ENCODE measurements around the gene RSL1D1. TPM values are rescaled to one million over a fixed set of nuclear protein-coding genes. Genes with fewer than 3 reads are reported as not detected.

Gene RSL1D1
- total RNA-seq, 3 donors from 2014 or later (not counting 1 experiment from before 2014, with no cell fraction given), result 66.3 to 102 (median 99.1) TPM

DNA sequence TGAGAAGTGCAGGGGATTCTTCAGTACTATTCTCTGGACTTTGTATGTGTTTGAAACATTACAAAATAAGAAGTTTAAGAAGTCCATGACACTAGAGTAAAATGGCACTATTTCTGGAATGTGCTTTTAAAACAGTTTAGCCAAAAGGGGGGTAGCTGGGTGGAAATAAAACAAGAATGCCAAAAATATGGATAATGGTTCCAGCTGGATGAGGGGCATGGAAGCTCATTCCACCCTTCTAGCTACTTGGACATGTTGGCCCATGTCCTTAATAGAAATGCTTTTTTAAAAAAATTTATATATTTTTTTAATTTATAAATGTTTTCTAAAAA, 67.3 kb downstream of the RSL1D1 start:
- ATAC-seq, result no peak
- Histone ChIP-seq H3K27ac (ENCODE audit: low read length) (peak overlapping the region; percentile 99), H3K27me3 (ENCODE audit: control insufficient read depth, insufficient read depth, low read length) (no peaks in the 10 kb centered on the region), H3K9me3 (ENCODE audit: control insufficient read depth, insufficient read depth, low read length) (no peaks in the 10 kb centered on the region), H3K4me1 (ENCODE audit: control insufficient read depth, insufficient read depth, low read length) (peaks cover 30% of the 10 kb centered on the region), H3K4me3 (ENCODE audit: low read length) (no peak overlapping the region), H3K36me3 (ENCODE audit: control insufficient read depth, insufficient read depth, low read length) (peaks cover 3% of the 10 kb centered on the region)
- peak overlapping the region; percentile 99 to 100 for H3K27ac Mint-ChIP-seq
- TF ChIP-seq, protein P1, sequence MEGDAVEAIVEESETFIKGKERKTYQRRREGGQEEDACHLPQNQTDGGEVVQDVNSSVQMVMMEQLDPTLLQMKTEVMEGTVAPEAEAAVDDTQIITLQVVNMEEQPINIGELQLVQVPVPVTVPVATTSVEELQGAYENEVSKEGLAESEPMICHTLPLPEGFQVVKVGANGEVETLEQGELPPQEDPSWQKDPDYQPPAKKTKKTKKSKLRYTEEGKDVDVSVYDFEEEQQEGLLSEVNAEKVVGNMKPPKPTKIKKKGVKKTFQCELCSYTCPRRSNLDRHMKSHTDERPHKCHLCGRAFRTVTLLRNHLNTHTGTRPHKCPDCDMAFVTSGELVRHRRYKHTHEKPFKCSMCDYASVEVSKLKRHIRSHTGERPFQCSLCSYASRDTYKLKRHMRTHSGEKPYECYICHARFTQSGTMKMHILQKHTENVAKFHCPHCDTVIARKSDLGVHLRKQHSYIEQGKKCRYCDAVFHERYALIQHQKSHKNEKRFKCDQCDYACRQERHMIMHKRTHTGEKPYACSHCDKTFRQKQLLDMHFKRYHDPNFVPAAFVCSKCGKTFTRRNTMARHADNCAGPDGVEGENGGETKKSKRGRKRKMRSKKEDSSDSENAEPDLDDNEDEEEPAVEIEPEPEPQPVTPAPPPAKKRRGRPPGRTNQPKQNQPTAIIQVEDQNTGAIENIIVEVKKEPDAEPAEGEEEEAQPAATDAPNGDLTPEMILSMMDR (IDR thresholded peaks at IDR 0.05), result no peak
- H3K36me3 Mint-ChIP-seq, result no peaks in the 10 kb centered on the region
- peak overlapping the region; percentile 89 for H3K4me3 Mint-ChIP-seq
- H3K4me1 Mint-ChIP-seq, result peaks cover 48 to 56% of the 10 kb centered on the region in 2 donors
- DNase-seq, result no peak
- H3K9me3 Mint-ChIP-seq, result no peaks in the 10 kb centered on the region
- H3K27me3 Mint-ChIP-seq (ENCODE audit: low read depth in 2 of 2), result no peaks in the 10 kb centered on the region
- intact Hi-C loops (cut with micrococcal nuclease), result loop anchor here (10.0 kb wide), 1 partner anchor 131 kb away; the partner anchor contains the start of gene GSPT1

Other genes with a start within 250 kb of the RSL1D1 start
- gene SNN, start 183.1 kb downstream of the RSL1D1 start, total RNA-seq, result 10 to 100 TPM in 2 of 3 donors, 1 to 10 TPM in 1; 5.3 to 20.0 (median 12.5) TPM
- gene TXNDC11, start 108.7 kb downstream of the RSL1D1 start, total RNA-seq, result 10 to 100 TPM; 63.4 to 99.2 (median 68.9) TPM
- 10 to 100 TPM; 80.6 to 91.8 (median 84.6) TPM for gene ZC3H7A, start 54.3 kb downstream of the RSL1D1 start, total RNA-seq
- 10 to 100 TPM; 51.4 to 77.8 (median 60.8) TPM for gene GSPT1, start 64.4 kb upstream of the RSL1D1 start, total RNA-seq
- gene NPIPB2, start 90.5 kb upstream of the RSL1D1 start, total RNA-seq, result 10 to 100 TPM; 19.6 to 43.3 (median 22.4) TPM
- 1 to 10 TPM in 1 of 3 donors, not detected in 2; 6.6 TPM for gene TNFRSF17, start 113.7 kb upstream of the RSL1D1 start, total RNA-seq
- gene SNX29, start 125.2 kb upstream of the RSL1D1 start, total RNA-seq, result 10 to 100 TPM; 38.3 to 58.9 (median 38.8) TPM